Measurements from ENCODE around the gene CLHC1.
"Not testable (repeated sequence)": the region's sequence is repeated elsewhere in the genome, so short reads cannot be mapped to it uniquely, and the experiment has no call there.

Gene CLHC1

DNA sequence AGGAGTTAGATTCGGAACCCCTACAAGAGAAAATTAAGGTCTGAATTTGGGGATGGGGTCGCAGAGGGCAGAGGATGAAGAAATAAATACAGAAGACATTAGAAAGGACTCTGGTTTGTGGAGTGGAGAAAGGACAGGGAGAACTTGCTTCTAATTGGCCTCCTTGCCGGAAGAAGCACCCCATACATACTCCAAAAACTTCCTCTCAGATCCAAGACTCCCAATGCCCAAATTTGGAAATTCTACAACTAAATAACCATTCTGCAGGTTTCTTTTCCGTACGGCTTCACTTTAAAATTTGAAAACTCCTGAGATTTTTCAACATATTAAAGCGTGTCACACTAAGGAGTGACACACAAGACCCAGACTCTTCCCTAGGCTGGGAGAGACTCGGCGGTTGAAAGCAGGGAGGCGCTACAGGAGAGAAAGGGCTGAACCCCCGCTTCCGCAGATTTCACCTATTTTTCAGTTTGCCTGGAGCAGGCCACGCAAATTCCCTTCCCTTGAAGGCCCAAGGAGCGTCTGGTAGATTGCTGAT, 478 bp downstream of the CLHC1 start:
- DNase-seq = no peak

DNA sequence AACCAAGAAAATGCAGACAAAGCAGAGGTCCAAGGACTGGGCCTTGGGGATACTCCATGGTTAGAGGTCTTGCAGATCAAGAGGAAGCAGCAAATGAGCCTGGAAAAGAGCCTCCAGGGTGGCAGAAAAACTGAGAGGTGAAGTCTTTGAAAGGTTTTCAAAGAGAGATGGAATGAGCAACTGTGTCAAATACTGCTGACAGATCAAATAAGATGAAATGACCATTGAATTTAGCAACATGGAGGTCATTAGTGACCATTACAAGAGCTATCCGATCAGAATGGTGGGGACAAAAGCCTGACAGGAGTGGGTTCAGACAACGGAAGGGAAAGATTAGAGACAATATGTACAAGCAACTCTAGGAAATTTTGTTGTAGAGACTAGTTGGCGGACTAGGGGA, 1.5 kb downstream of the CLHC1 start:
- DNase-seq = no peak

DNA sequence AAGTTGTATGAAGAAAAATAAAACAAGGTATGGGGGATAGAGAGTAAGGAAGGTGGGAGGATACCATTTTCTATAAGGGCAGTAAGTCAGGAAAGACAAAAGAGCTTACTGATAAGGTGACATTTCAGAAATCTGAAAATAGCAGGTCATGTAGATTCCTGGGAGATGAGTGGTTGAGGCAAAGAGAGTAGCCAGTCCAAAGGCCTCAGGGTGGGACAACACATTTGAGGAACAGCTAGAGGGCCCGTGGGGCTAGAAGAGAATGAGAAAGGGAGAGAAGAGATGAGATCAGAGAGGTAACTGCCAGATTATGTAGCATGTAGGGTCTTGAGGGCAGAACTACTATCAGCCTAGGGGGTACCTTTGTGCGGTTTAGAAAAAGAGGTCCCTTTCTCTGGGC, 2.9 kb downstream of the CLHC1 start:
- no peak for DNase-seq

DNA sequence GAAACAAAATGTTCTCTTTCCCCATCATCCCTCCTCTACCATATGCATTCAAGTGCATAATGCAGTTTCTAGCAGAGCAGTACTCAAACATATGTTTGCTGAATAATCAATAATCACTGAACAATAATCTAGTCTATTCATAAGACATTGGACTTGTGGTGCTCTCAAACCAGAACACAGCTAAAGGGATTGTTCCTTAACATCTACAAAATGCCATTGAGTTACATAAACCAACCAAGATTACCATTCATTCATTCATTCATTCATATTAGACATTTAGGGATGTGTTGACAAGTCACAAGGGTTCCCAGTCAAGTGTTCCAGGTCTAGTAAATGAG, 3.9 kb downstream of the CLHC1 start:
- DNase-seq = no peak

DNA sequence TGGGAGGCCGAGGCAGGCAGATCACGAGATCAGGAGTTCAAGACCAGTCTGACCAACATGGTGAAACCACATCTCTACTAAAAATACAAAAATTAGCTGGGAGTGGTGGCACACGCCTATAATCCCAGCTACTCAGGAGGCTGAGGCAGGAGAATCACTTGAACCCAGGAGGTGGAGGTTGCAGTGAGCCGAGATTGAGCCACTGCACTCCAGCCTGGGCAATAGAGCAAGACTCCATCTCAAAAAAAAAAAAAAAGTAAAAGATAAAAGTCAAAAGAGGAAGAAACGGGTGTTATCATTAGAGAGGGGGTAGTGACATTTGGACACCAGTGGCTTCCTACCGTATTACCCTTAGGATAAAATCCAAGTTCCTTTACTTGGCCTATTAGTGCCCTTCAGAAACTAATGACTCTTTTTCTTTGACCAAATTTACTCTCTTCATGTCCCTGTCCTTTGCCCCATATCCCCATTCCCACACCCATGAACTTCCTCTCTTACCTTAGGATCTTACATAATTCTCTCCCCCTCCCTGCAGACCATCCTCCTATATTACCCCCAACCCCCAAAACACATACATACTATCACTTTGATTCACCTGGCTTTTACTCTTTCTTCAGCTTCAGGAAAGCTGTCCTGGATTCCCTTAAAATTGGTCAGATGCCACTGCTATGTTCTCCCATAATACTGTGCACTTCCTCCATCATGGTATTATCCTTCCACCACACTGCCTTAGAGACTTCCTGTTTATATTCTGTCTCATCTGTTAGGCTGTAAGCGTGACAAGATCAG, 4.5 kb downstream of the CLHC1 start:
- DNase-seq = not testable (repeated sequence)

DNA sequence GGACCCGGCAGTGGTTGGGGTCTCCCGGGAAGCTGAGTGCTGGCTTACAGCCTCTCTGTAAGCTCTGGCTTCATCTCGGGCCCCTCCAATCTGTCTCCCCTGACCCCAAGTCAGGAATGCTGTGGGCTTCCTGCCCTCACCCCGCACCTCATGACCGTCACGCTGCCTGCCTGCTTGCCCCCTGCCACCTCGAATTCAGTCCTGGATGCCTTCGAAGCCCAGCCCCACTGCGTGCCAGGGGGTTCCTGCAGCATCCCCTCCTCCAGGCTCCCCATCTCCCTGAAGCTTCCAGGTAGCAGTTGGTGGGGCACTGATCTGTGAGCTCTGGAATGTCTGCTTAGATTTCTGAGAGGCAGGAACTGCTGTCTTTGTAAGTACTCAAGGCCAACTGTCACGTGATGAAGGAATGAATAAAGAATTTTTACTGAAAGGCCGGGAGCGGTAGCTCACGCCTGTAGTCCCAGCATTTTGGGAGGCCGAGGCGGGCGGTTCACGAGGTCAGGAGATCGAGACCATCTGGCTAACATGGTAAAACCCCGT, 6.5 kb downstream of the CLHC1 start:
- DNase-seq = no peak

DNA sequence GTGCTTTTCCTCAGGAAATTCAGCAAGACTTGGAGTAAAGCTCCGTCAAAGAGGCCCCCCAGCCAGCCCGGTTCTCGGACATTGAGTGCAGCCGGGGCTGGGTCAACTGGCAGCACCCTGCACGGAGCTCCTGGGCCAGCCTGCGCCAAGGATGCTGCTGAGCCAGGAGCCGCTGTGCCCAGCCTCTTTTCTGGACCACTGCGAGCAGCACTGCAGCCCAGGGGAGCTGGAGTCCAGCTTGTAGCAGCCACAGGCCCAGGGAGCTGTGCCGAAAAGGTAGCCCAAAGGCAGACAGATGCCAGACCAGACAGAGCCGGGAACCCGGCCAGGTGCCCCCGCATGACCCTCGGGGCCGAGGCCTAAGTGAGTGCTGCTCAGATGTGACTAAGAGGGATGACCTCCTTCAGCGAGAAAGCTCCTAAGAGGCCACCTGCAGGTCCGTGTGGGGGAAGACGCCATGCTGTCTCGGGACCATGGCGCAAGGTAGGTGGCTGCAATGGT, 7.3 kb downstream of the CLHC1 start:
- DNase-seq = no peak

DNA sequence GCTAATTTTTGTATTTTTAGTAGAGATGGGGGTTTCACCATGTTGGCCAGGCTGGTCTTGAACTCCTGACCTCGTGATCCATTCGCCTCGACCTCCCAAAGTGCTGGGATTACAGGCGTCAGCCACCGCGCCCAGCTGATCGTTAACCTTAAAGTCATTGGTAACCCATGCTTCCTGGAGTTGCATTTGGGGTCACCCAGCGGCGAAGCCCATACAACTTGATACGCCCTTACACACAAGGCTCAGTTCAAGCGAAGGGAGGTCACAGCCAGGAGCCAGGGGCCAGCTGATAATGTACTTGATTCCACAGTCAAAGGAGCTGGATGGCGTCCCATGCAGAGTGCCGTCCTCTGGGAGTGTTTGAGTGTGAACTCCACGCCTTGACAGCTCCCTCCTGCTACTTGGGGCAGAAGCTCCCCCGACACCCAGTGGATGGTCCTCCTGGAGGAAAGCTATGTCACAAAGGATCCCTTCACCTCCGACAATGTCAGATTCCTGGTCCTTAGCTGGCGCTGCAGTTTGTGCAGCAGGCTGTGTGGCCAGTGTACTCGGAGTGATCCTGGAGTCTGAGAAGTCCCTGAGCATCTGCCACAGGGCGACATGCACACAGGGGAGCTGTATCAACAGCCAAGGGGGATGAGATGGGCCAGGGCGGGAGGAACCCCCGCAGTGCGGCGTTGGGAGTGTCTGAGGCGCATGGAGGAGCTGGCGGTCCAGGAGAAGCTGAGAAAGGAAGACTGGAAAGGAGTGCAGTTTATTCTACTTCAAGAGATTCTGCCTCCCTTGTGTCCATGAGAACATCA, 7.9 kb downstream of the CLHC1 start:
- peak; percentile 29 for DNase-seq

DNA sequence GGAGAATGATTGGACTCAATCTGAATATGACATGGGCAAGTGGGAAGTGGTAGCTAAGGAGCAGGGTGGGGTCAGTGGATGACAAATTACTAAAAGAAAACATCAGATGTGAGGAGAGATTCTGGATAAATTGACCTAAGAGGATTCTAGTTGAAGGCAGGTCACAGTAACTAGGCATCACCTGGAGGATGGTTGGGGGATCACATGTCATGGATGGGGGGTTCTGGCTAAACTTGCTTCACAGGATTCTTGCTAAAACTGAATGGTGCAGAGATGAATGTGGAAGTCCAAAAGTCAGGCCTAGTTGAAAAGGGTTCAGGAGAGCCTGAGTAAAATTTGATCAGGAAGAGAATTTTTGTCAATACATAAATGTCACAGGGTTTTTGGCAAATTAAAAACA, 18.3 kb downstream of the CLHC1 start:
- DNase-seq = no peak

DNA sequence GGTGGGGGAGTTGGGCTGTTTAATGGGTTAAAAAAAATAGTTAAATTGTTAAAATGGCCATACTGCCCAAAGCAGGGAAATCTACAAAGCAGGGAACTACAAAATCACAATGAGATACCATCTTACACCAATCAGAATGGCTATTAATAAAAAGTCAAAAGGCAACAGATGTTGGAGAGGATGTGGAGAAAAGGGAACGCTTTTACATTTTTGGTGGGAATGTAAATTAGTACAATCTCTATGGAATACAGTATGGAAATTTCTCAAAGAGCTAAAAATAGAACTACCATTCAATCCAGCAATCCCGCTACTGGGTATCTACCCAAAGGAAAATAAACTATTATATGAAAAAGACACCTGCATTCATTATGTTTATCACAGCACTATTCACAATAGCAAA, 27.1 kb downstream of the CLHC1 start:
- DNase-seq = no peak

DNA sequence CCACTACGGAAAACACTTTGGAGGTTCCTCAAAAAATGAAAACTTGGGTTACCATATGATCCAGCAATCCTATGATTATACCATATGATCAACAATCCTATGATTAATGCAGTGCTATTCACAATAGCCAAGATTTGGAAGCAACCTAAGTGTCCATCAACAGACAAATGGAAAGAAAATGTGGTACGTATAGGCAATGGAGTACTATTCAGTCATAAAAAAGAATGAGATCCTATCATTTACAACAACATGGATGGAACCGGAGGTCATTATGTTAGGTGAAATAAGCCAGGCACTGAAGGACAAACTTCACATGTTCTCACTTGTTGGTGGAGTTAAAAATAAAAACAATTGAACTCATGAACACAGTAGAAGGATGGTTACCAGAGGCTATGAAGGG, 27.6 kb downstream of the CLHC1 start:
- no peak for DNase-seq

DNA sequence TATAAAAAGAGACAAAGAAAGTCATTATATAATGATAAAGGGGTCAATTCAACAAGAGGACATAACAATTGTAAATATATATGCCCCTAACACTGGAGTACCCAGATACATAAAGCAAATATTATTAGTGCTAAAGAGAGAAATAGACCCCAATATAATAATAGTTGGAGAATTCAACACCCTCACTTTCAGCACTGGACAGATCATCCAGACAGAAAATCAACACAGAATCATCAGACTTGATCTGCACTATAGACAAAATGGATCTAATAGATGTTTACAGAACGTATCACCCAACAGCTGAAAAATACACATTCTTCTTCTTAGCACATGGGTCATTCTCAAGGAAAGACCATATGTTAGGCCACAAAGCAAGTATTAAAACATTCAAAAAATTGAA, 31.7 kb downstream of the CLHC1 start:
- no peak for DNase-seq

DNA sequence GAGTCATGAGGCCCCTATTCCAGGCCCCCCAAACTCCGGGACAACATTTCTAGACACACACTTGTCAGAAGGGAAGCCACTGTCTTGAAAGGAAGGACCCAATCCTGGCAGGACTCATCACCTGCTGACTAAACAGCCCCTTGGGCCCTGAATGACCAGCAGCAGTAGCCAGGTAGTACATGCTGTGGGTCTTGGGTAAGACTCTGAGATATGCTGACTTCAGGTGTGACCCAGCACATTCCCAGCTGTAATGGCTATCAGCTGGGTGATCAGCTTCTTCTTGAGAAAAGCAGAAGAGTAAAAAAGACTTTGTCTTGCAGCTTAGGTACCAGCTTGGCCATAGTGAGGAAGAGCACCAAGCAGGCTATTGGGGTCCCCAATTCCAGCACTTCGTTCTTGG, 35.6 kb downstream of the CLHC1 start:
- no peak for DNase-seq

DNA sequence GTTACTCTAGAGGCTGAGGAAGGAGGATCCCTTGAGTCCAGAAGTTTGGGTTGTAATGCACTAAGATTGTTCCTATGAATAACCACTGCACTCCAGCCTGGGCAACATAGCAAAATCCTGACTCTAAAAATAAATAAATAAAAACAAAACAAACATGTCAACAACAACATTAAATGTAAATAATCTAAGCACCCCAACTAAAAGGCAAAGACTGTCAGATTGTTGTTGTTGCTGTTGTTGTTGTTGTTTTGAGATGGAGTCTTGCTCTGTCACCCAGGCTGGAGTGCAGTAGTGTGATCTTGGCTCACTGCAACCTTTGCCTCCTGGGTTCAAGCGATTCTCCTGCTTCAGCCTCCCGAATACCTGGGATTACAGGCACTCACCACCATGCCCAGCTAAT, 40.2 kb downstream of the CLHC1 start:
- not testable (repeated sequence) for DNase-seq

DNA sequence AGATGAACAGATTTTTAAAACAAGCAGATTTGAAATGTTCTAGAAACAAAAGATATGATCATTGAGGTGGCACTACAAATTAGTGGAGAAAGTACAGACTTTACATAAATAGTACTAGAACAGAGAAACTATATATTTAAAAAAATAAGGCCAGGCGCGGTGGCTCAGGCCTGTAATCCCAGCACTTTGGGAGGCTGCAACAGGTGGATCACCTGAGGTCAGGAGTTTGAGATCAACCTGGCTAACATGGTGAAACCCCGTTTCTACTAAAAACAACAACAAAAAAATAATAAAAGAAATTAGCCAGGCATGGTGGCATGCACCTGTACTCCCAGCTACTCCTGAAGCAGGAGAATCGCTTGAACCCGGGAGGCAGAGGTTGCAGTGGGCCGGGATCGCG, 45.3 kb downstream of the CLHC1 start:
- not testable (repeated sequence) for DNase-seq

DNA sequence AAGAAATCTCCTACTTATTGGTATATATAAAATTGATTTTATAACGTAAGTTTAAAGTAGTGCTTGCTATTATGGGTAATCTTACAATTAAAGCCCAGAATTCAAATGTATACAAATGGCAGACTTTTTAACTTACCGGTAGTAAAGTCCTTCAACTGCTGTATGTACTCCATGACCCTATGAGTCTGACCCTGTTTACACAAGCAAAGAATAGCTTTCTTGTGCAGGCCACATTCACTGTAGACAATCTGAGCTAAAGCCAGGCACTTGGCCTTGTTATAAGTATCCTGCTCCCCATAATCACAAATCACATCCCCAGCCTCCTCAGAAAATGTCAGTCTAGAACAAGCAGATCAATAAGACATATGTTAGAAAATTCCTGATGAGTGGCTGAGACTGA, 51.7 kb downstream of the CLHC1 start:
- DNase-seq = no peak

DNA sequence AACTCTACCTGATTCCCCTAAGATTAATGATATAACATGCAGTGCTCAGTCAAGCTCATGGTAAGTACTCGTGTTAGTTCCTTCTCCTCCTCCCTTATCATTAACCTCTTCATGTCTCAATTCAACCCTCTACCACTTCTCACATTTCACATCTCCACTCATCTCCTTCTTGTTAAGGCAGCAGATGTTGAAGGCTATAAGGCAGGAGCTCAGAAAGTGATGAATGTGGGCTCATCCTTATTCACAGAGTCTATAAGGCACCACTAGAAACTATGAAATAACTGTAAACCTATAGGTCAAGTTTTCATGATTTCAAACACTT, 56.0 kb downstream of the CLHC1 start:
- no peak for DNase-seq

DNA sequence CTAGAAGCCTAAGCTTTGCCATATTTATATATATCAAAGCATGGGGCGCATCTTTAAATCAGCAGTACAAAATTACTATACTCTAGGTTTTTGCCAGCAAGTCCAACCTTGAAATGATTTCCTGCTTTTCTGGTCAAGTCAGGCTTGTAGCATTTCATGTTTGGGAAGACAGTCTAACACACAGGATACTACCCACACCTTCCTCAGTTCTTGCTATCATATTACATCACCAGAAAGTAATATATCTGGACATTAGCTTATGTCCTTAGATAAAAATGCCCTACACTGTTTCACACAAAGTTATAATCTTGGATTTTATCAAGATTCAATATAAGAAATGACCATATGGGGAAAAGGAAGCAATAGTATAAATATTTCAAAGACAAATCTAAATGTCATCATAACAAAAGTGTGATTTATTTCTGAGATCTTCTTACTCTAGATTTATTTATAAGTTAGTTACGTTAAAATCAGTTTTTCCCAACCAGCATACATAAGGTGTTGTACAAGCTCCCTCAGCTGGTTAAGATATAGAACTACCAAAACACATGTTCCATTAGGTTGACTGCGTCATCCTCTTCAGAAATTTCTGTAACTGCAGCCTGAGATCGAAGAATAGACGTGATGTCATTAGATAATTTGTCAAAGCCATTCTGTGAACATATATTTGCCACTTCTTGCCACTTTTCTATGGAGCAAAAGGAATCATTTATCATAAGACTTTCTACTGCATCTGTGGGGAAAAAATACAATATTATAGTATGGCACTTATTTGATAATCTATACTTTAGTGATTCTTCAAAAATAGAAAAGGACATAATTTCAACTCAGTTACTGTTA, 56.6 kb downstream of the CLHC1 start:
- no peak for DNase-seq

DNA sequence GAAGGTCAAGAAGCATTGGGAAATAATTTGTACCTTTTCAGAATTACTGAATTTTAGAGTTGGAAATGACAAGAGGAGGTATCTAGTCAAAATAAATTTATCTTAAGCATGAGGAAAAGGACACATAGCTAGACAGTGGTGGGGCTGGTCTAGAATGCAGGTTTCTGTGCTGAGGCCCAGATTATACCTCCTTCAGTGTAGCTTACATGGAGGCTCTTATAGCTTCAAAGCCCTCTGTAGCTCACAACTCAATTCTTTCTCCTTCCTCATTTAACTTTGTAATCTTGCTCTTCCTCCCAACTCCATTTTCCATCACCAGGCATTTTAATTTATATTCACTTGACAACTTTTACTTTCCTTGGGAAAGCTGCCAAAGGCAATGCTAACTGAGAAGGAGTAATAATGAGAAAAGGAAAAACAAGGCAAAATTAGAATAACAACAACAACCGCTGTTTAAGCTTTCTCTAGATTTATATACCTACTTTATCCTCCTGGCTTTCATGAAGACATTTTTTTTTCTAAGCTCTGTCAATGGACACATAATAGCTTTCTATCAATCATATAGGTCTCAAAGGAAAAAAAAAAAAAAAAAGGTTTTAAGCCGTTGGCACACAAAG, 58.5 kb downstream of the CLHC1 start:
- no peak for DNase-seq

DNA sequence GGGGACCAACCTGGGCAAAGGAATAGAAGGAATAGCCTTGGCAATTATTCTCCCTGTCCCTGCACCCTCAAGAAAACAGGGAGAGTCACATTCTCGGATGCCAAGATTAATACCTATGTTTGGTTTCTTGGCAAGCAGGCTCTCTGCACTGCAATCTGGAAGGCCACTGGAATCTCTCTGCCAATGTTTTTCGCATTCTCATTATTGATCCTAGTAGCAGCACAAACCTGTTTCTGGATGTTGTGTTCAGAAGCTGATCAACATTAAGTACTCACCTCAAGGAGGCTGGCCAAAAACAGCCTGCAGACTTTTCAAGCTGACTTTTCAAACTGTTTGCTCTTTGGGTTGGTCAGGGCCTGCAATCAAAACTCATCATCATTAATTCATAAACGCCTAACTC, 62.2 kb downstream of the CLHC1 start:
- no peak for DNase-seq

DNA sequence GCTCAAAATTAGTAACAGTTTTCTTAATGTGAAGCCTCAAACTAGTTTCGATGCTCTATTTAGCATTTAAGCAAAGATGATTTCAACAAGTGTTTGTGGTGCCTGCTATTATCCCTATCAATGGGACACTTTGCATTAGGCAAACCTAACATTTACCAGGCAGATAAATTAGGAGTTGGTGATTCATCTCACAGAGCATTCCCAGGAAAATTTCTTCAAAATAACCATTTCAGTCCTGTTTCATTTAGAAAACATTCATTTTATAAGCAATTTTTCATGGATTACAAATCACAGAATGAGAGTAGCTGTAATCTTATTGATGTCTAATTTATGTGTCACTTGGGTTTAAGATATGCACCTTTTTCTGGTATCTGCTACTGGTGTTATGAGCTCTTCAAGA, 62.7 kb downstream of the CLHC1 start:
- DNase-seq = no peak

All from right hindlimb (tissue), 1 donor.